Ectodermal cell (in vitro differentiated cells): ENCODE measurements around the gene COMMD2.

Experiments
- H3K27ac ChIP-seq: 2 replicates; pipeline ENCODE4 v1.7.0; 2013; ENCODE audit warnings: mild to moderate bottlenecking, low read depth, low read length; ENCODE audit not compliant: insufficient read depth, poor library complexity, severe bottlenecking
- H3K27me3 ChIP-seq: 2 replicates; pipeline ENCODE4 v1.7.0; 2013; ENCODE audit warnings: mild to moderate bottlenecking, low read length; ENCODE audit not compliant: insufficient read depth, control insufficient read depth, poor library complexity, severe bottlenecking
- H3K36me3 ChIP-seq: one replicate; pipeline ENCODE4 v1.7.0; 2013; ENCODE audit warnings: low read length; ENCODE audit not compliant: control insufficient read depth, insufficient read depth
- H3K4me1 ChIP-seq: one replicate; pipeline ENCODE4 v1.7.0; 2013; ENCODE audit warnings: low read length; ENCODE audit not compliant: control insufficient read depth, insufficient read depth
- H3K4me3 ChIP-seq: 2 replicates; pipeline ENCODE4 v1.7.0; 2013; ENCODE audit warnings: low read depth, low read length, control low read depth; ENCODE audit not compliant: insufficient read depth
- H3K9me3 ChIP-seq: 2 replicates; pipeline ENCODE4 v1.7.0; 2013; ENCODE audit warnings: mild to moderate bottlenecking, low read length, moderate library complexity; ENCODE audit not compliant: control insufficient read depth
- WGBS, 2 experiments: methylation state at CpG; one replicate each; pipeline ENCODE4 v1.1.7; 2013; ENCODE audit warnings: missing lambda C conversion rate in 2 of 2; 5-methylcytosine and 5-hydroxymethylcytosine counted together

Gene COMMD2

GRCh38 chr3:149781741-149782140 is 29.5 kb upstream of the COMMD2 start:
- WGBS, 2 experiments, result 94 to 96% methylated on average over 2 to 3 of the region's 3 CpGs
- Histone ChIP-seq H3K4me1 (no peaks in the 10 kb centered on the region), H3K36me3 (no peaks in the 10 kb centered on the region), H3K4me3 (no peak overlapping the region), H3K27me3 (no peaks in the 10 kb centered on the region), H3K9me3 (no peaks in the 10 kb centered on the region), H3K27ac (no peak overlapping the region)

- no peaks in the 10 kb centered on the region for H3K36me3 ChIP-seq
- WGBS, 2 experiments, result 95 to 96% methylated on average over 3 to 4 of the region's 4 CpGs
- H3K27me3 ChIP-seq, result no peaks in the 10 kb centered on the region
- no peak overlapping the region for H3K4me3 ChIP-seq
- H3K9me3 ChIP-seq, result no peaks in the 10 kb centered on the region
- H3K27ac ChIP-seq, result no peak overlapping the region
- H3K4me1 ChIP-seq, result no peaks in the 10 kb centered on the region
Measured at GRCh38 chr3:149781211-149781610, 28.9 kb upstream of the COMMD2 start.

GRCh38 chr3:149777414-149778214 is 25.3 kb upstream of the COMMD2 start:
- Histone ChIP-seq H3K27ac (no peak overlapping the region), H3K9me3 (no peaks in the 10 kb centered on the region), H3K27me3 (no peaks in the 10 kb centered on the region), H3K4me1 (no peaks in the 10 kb centered on the region), H3K36me3 (no peaks in the 10 kb centered on the region), H3K4me3 (no peak overlapping the region)
- WGBS, 2 experiments, result 84 to 93% methylated on average over 2 of the region's 2 CpGs

GRCh38 chr3:149776170-149776569 is 23.9 kb upstream of the COMMD2 start:
- WGBS, 2 experiments, result 79 to 88% methylated on average over 1 of the region's 1 CpG
- no peaks in the 10 kb centered on the region for H3K36me3 ChIP-seq

GRCh38 chr3:149772861-149773260 is 20.6 kb upstream of the COMMD2 start:
- Histone ChIP-seq H3K27me3 (no peaks in the 10 kb centered on the region), H3K4me1 (no peaks in the 10 kb centered on the region), H3K27ac (no peak overlapping the region), H3K9me3 (no peaks in the 10 kb centered on the region), H3K36me3 (no peaks in the 10 kb centered on the region), H3K4me3 (no peak overlapping the region)
- WGBS, 2 experiments, result 80 to 85% methylated on average over 2 of the region's 2 CpGs

More at GRCh38 chr3:149776170-149776569, 23.9 kb upstream of the COMMD2 start:
- H3K9me3 ChIP-seq, result no peaks in the 10 kb centered on the region
- no peak overlapping the region for H3K4me3 ChIP-seq
- H3K4me1 ChIP-seq, result no peaks in the 10 kb centered on the region
- H3K27me3 ChIP-seq, result no peaks in the 10 kb centered on the region
- no peak overlapping the region for H3K27ac ChIP-seq

DNA sequence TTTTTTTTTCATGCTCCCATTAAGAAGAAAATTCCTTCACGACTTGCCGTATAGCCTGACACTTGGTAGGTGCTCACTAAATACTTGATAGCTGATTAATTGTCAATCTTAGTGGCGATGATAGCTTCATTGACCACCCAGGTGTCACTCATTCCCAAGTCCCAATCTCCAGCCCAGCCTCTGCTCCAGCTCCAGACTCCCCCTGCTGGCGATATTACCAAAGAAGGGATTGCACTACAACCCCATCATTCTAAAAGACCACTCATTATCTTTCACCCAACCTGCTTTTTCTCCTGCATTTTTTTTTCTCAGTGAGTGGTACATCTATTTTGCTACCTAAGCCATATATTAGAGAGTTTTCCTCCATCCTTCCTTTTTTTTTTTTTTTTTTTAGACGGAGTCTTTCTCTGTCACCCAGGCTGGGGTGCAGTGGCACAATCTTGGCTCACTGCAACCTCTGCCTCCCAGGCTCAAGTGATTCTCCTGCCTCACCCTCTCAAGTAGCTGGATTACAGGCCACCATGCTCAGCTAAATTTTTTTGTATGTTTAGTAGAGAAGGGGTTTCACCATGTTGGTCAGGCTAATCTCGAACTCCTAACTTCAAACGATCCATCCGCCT is 19.5 kb upstream of the COMMD2 start:
- Histone ChIP-seq H3K27ac (no peak overlapping the region), H3K4me3 (no peak overlapping the region), H3K9me3 (no peaks in the 10 kb centered on the region), H3K27me3 (no peaks in the 10 kb centered on the region), H3K4me1 (no peaks in the 10 kb centered on the region), H3K36me3 (no peaks in the 10 kb centered on the region)
- WGBS, 2 experiments, result 53 to 54% methylated on average over 7 to 8 of the region's 8 CpGs

- no peaks in the 10 kb centered on the region for H3K27me3 ChIP-seq
- no peak overlapping the region for H3K4me3 ChIP-seq
- WGBS, 2 experiments, result 91% methylated on average over 2 of the region's 2 CpGs; no CpG with 5 or more reads in 1 of the 2 experiments
- H3K9me3 ChIP-seq, result no peaks in the 10 kb centered on the region
- no peak overlapping the region for H3K27ac ChIP-seq
- H3K36me3 ChIP-seq, result no peaks in the 10 kb centered on the region
- H3K4me1 ChIP-seq, result no peaks in the 10 kb centered on the region
Measured at GRCh38 chr3:149770246-149770645, 18.0 kb upstream of the COMMD2 start.

GRCh38 chr3:149768704-149769103 is 16.4 kb upstream of the COMMD2 start:
- Histone ChIP-seq H3K27me3 (peaks cover 1% of the 10 kb centered on the region), H3K9me3 (no peaks in the 10 kb centered on the region), H3K36me3 (no peaks in the 10 kb centered on the region), H3K4me1 (no peaks in the 10 kb centered on the region), H3K4me3 (no peak overlapping the region), H3K27ac (no peak overlapping the region)
- WGBS, 2 experiments, result 92 to 96% methylated on average over 4 to 5 of the region's 6 CpGs

- no peaks in the 10 kb centered on the region for H3K4me1 ChIP-seq
- 86 to 91% methylated on average over 6 of the region's 6 CpGs for WGBS, 2 experiments
- no peaks in the 10 kb centered on the region for H3K9me3 ChIP-seq
- H3K36me3 ChIP-seq, result no peaks in the 10 kb centered on the region
- no peak overlapping the region for H3K27ac ChIP-seq
- no peak overlapping the region for H3K4me3 ChIP-seq
- H3K27me3 ChIP-seq, result peaks cover 11% of the 10 kb centered on the region
Measured at GRCh38 chr3:149767720-149768119, 15.4 kb upstream of the COMMD2 start.

DNA sequence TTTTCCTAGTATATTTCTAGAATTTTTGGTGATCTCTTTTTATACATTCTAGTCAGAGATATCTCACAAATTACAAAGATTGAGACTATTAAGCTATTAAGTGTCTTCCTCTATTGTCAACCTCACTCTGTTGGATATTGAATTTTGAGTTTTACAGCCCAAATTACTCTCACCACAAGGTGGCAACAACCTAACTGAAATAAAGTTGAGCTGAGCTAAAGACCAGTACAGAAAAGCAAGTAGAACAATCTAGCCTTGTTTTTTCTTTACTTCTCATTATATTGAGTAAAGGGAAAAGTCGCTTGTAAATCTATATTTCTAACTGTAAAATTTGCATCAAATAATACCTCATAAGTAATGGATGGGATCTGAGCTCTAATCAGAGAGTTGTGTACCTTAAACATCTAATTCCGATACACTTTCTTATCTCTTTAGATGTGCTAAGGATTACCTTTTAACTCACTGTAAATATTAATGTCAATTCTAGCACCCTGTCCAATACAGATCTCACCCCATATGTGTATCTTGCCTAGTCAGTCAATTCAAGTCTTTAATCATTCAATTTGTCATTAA is 13.6 kb upstream of the COMMD2 start:
- WGBS, 2 experiments, result 85 to 94% methylated on average over 1 of the region's 2 CpGs
- Histone ChIP-seq H3K4me1 (no peaks in the 10 kb centered on the region), H3K27ac (no peak overlapping the region)

More for the DNA sequence above, 13.6 kb upstream of the COMMD2 start:
- Histone ChIP-seq H3K27me3 (peaks cover 24% of the 10 kb centered on the region), H3K36me3 (no peaks in the 10 kb centered on the region), H3K9me3 (no peaks in the 10 kb centered on the region), H3K4me3 (no peak overlapping the region)
